Measurements from ENCODE around the gene ADGRV1. TPM values are rescaled to one million over a fixed set of nuclear protein-coding genes. Genes with fewer than 3 reads are reported as not detected.

The ADGRV1 gene
- total and polyA plus RNA-seq, 12 donors = 129 to 2,577 (median 695) TPM

DNA sequence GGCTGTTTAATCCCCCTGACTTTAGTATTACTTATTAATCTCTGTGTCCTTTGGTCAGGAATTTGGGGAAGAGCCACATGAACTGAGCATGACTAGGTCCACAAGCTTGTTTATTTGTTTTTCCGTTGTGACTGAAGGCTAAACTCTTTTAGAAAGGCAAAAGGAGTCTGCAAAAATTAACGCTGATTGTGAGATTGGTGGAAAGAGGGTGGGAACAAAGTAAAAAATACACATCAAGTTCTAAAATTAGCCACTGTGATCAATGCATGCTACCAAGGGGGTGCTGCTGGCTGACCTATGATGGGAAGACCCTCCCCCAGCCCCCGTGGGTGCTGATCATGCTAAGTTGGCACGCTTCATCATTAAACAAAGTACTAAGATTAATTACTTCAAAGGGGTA, 356.8 kb downstream of the ADGRV1 start:
- 45 to 75% (median 62%) methylated on average over 4 of the region's 4 CpGs for WGBS, 4 donors
- no peak for TF ChIP-seq POLR2A (IDR thresholded peaks at IDR 0.05)
- TF ChIP-seq, protein P1, sequence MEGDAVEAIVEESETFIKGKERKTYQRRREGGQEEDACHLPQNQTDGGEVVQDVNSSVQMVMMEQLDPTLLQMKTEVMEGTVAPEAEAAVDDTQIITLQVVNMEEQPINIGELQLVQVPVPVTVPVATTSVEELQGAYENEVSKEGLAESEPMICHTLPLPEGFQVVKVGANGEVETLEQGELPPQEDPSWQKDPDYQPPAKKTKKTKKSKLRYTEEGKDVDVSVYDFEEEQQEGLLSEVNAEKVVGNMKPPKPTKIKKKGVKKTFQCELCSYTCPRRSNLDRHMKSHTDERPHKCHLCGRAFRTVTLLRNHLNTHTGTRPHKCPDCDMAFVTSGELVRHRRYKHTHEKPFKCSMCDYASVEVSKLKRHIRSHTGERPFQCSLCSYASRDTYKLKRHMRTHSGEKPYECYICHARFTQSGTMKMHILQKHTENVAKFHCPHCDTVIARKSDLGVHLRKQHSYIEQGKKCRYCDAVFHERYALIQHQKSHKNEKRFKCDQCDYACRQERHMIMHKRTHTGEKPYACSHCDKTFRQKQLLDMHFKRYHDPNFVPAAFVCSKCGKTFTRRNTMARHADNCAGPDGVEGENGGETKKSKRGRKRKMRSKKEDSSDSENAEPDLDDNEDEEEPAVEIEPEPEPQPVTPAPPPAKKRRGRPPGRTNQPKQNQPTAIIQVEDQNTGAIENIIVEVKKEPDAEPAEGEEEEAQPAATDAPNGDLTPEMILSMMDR (IDR thresholded peaks at IDR 0.05) = no peak
- no peaks in the 10 kb centered on the region for H3K36me3 ChIP-seq (replicated peaks in 1 of 2)
- peaks cover 10 to 19% of the 10 kb centered on the region in 2 donors for H3K4me1 ChIP-seq (replicated peaks in 1 of 2)
- intact Hi-C loops (cut with DNase I) = no loop called here
- no peaks in the 10 kb centered on the region for H3K9me3 ChIP-seq (replicated peaks in 1 of 3)
- H3K27me3 ChIP-seq = no peaks in the 10 kb centered on the region
- H3K4me3 ChIP-seq = no peak overlapping the region
- no peak for DNase-seq
- no peak overlapping the region for H3K27ac ChIP-seq

DNA sequence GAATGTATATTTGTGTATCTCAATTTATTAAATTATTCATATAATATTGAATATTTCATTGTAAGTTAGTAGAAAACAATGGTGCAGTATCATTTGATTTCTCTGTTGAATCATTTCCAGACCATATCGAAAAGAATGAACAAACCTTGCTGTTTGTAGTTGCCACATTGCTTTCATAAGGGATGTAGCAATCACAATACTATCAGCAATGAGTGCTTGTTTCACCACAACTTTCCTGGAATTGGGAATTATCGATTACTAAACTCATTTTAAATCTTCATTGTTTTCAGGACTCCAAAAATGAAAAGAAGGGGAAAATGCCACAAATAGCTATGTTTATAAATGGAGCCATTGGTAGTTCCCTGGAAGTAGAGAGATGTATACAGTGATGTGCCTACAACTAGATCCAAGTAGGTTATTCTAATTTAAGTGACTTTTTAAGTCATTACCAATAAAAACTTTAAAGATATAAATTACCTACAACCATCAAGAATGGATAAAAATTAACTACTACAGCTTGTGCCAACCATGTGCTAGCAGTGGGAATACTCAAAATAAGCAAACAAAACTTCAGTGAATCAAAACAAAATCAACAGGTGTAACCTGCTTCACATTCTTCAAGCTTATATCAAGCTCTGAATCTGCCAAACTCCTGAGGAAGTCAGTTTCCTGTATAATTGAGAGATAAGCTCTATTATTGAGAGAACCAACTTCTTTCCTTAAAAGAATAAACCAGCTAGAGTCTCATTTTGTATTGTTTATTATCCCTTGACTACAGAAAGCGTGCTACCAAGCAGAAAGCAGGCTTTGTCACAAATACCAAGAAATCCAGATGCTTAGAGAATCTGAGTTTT, 358.6 kb downstream of the ADGRV1 start:
- TF ChIP-seq POLR2A (IDR thresholded peaks at IDR 0.05) = no peak
- TF ChIP-seq, protein P1 (IDR thresholded peaks at IDR 0.05) = no peak
- Histone ChIP-seq H3K27me3 (no peaks in the 10 kb centered on the region), H3K4me3 (no peak overlapping the region), H3K9me3 (replicated peaks in 1 of 3) (no peaks in the 10 kb centered on the region), H3K27ac (no peak overlapping the region), H3K4me1 (replicated peaks in 1 of 2) (peaks cover 3 to 7% of the 10 kb centered on the region in 2 donors), H3K36me3 (replicated peaks in 1 of 2) (no peaks in the 10 kb centered on the region)
- WGBS, 4 donors = 50 to 82% (median 72%) methylated on average over 3 of the region's 3 CpGs
- no peak for DNase-seq
- intact Hi-C loops (cut with DNase I) = no loop called here

DNA sequence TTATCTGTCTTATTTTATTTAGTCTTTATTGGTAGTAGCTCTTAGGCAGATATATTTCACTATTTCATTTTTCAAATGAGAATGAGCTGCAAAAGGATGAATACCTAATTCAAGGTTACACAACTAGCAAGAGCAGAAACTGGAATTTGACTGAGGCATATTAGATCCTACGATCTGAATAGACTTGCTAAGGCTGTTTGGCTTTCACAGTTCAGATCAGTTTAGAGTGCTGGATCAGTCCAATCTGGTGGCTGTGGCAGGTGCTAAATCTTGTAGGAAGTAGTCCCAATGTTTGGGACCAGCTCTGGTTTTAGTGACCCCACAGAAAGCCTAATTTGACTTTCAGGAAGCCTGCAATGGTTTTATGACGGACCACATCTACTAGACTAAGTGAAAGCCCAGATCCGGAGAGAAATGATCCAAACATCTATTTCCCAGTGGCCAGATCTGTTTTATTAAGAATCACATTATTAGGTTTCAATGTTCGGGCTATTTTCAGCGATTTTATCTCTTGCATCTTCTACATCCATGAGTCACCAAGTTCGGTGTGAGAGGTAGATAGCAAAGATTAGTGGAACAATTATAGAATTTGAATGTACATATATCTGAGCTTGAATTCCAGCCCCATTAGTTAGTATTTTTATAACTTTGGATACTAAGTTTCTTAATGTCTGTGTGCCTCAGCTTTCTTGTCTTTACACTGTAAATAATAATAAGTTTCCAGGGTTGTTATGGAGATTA, 359.5 kb downstream of the ADGRV1 start:
- no peaks in the 10 kb centered on the region for H3K36me3 ChIP-seq (replicated peaks in 1 of 2)
- 54 to 63% (median 59%) methylated on average over 5 to 6 of the region's 6 CpGs for WGBS, 4 donors
- no peak for DNase-seq

More for the DNA sequence above, 359.5 kb downstream of the ADGRV1 start:
- TF ChIP-seq, protein P1 (IDR thresholded peaks at IDR 0.05) = no peak
- TF ChIP-seq POLR2A (IDR thresholded peaks at IDR 0.05) = no peak
- Histone ChIP-seq H3K27me3 (no peaks in the 10 kb centered on the region), H3K4me3 (peak overlapping the region in 1 of 4 donors; percentile 17), H3K9me3 (replicated peaks in 1 of 3) (no peaks in the 10 kb centered on the region), H3K27ac (no peak overlapping the region), H3K4me1 (replicated peaks in 1 of 2) (peaks cover 0 to 7% of the 10 kb centered on the region in 2 donors)
- intact Hi-C loops (cut with DNase I) = no loop called here
